Bronchial epithelial cell (primary cell): ENCODE results near the gene NVL. TPM values are rescaled to one million over a fixed set of nuclear protein-coding genes. Genes with fewer than 3 reads are reported as not detected.

Source experiments
- DNase-seq: peaks from one replicate; pipeline ENCODE4 v3.0.0-alpha.2; 2010; ENCODE audit warnings: low read depth
- FAIRE-seq: peaks from 2 replicates; lab custom pipeline; 2011; peaks lifted over from hg19 to GRCh38; lab: Jason Lieb, UNC
- H3K27me3 ChIP-seq: 2 replicates; pipeline ENCODE4 v1.5.1; 2011; ENCODE audit warnings: low read length; ENCODE audit not compliant: control insufficient read depth, insufficient read depth
- H3K36me3 ChIP-seq: 2 replicates; pipeline ENCODE4 v1.5.1; 2011; ENCODE audit warnings: low read length; ENCODE audit not compliant: control insufficient read depth, insufficient read depth
- H3K4me3 ChIP-seq: 2 replicates; pipeline ENCODE4 v1.5.1; 2011; ENCODE audit warnings: mild to moderate bottlenecking, low read depth, low read length, control low read depth
- CTCF ChIP-seq: IDR thresholded peaks from 2 replicates; pipeline ENCODE4 v1.5.1; 2011; ENCODE audit warnings: mild to moderate bottlenecking, moderate library complexity, low read length, control low read depth, inconsistent platforms; ENCODE audit not compliant: insufficient read depth, severe bottlenecking
- total RNA-seq: library from RNA; depleted of rRNA; stranded (reverse); fragments of >200 nt; gene quantifications from 2 replicates; pipeline ENCODE4 v1.2.1, GENCODE V29; 2014

The NVL gene
- total RNA-seq, 1 donor from 2014 or later: 23.7 TPM

DNA sequence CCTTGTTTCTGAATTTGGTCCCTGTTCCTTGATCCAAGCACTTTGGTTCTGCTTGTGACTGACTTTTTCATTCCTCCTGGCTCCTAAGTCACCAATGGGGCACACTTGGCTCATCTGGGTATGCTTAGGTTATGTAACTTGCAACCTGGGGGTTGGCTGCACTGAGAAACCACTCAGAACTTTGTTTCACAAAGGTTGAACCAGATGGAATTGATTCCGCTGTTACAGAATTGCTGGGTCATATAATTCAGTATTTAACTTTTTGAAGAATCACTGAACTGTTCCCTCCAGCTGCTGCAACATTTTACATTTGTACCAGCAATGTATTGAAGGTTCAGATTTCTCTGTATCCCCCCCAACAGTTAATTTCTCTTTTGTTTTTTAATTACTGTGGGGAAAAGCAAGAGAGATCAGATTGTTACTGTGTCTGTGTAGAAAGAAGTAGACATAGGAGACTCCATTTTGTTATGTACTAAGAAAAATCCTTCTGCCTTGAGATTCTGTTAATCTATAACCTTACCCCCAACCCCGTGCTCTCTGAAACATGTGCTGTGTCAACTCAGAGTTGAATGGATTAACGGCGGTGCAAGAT, 9.6 kb upstream of the NVL start:
- no peak for DNase-seq
- Histone ChIP-seq H3K36me3 (no peaks in the 10 kb centered on the region), H3K27me3 (no peaks in the 10 kb centered on the region), H3K4me3 (no peak overlapping the region)
- TF ChIP-seq CTCF: no peak
- FAIRE-seq: no peak

GRCh38 chr1:224338150-224338838, 8.3 kb upstream of the NVL start:
- Histone ChIP-seq H3K36me3 (no peaks in the 10 kb centered on the region), H3K4me3 (no peak overlapping the region), H3K27me3 (no peaks in the 10 kb centered on the region)
- TF ChIP-seq CTCF: no peak
- FAIRE-seq: no peak
- DNase-seq: peak; percentile 36

GRCh38 chr1:224333939-224334786, 4.2 kb upstream of the NVL start:
- H3K4me3 ChIP-seq: no peak overlapping the region
- TF ChIP-seq CTCF: no peak
- no peaks in the 10 kb centered on the region for H3K27me3 ChIP-seq
- no peaks in the 10 kb centered on the region for H3K36me3 ChIP-seq
- FAIRE-seq (no peak), DNase-seq (peak; percentile 12)

GRCh38 chr1:224333309-224333926, 3.4 kb upstream of the NVL start:
- no peak for FAIRE-seq
- Histone ChIP-seq H3K4me3 (no peak overlapping the region), H3K27me3 (no peaks in the 10 kb centered on the region), H3K36me3 (no peaks in the 10 kb centered on the region)
- peak; percentile 49 for TF ChIP-seq CTCF
- peak; percentile 67 for DNase-seq

DNA sequence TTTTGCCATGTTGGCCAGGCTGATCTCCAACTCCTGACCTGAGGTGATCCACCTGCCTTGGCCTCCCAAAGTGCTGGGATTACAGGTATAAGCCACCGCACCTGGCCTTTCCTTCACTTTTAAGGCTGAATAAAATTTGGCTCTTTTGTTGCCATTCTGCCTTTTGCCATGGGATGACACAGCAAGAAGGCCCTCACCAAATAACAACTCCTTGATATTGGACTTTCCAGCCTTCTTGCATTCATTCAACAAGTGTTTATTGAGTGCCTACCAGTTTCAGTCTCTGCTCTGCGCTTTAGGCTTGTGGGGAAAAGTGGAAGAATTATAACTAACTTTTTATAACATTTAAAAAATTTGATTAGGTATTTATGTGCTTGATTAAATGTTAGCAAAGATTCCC, 1.9 kb upstream of the NVL start:
- TF ChIP-seq CTCF: no peak
- no peak for FAIRE-seq

More for the DNA sequence above, 1.9 kb upstream of the NVL start:
- no peak for DNase-seq
- Histone ChIP-seq H3K27me3 (no peaks in the 10 kb centered on the region), H3K36me3 (no peaks in the 10 kb centered on the region), H3K4me3 (no peak overlapping the region)
